GM10266 (cell line): ENCODE measurements around the gene MAGEA4.

ENCODE experiments used
- DNase-seq: peaks from one replicate; pipeline ENCODE4 v3.0.0; 2012; ENCODE audit errors: extremely low spot score
- CTCF ChIP-seq: IDR thresholded peaks from 2 replicates; pipeline ENCODE4 v1.5.1; 2012; ENCODE audit warnings: mild to moderate bottlenecking, low read depth; ENCODE audit not compliant: control insufficient read depth, insufficient read depth; ENCODE audit errors: missing control alignments

The MAGEA4 gene

GRCh38 chrX:151912780-151913179, at the start of gene MAGEA4:
MAGEA4 (plus strand) TSS chrX:151912889; CDS start chrX:151923665, 10,776 bp downstream.
- DNase-seq = no peak

DNA sequence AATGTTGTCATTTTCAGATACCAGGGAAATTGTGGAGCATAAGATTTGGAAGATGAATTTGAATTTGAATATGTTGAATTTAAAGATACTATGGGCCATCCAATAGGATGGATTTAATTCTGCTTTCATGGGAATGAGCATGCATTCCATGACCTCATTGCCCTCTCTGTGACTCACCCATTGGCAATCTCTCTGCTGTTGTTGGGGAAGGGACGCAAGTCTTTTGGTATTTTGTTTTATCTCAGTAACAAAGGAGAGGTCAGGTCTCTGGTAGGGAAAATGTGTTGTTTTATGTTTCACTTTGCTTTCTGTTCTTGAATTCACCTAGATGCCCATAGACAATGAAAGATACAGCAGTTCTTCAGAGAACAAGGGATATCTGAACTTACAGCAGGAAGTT, 42.1 kb upstream of the MAGEA4 start:
- no peak for DNase-seq
- TF ChIP-seq CTCF = no peak

More at GRCh38 chrX:151912780-151913179, at the start of gene MAGEA4:
- TF ChIP-seq CTCF = no peak

GRCh38 chrX:151871244-151871643, 41.4 kb upstream of the MAGEA4 start:
- DNase-seq = no peak
- no peak for TF ChIP-seq CTCF

DNA sequence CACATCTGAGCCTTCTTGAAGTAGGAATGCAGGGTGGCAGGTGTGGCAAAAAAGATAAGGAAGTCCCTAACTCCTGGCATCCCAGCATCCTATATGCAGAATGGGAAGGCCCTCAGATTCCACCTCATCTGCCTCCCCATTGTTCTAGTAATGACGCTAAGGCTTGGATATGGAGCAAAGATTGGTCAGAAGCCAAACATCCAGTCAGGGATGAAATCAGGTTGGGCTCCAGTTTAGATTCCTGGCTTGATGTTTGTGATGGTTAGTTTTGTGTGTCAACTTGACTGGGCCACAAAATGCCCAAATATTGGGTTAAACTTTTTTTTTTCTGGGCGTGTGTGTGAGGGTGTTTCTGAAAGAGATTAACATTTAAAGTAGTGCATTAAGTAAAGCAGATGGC, 39.6 kb upstream of the MAGEA4 start:
- DNase-seq = no peak

DNA sequence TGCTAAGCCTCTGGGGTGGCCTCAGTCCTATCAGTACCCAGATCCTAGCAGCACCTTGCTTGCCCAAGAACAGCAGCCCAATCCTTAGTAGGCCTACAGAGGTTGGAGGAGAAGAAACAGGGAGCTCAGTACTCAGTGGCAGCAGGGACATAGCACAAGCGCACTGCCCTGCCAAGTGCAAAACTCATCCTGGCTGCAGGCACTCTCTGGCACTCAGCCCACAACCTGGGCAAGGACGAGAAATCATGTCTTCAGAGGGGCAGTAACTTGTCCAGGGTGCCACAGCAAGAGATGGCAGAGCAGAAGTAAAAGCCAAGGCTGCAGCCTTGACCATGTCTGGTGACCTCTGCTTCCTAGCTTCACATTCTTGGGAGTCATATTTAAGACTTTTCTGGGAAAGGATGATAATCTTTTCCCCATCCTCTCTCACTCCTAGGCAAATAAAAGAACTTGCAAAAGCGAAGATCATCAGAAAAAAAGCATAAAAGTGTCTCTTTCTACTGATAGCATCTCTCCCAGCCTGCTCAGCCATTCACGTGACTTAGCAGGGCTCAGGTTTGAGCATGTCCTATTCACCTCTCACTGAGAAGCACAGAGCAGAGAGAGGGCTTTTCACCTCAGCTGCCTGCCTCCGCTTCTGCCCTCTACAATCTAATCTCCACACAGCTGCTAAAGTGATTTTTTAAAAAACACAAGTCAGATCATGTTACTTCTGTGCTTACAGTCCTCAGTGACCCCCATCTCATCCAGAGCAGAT, 37.2 kb upstream of the MAGEA4 start:
- no peak for TF ChIP-seq CTCF
- DNase-seq = no peak

More for the DNA sequence above, 39.6 kb upstream of the MAGEA4 start:
- no peak for TF ChIP-seq CTCF

GRCh38 chrX:151878574-151878973, 34.1 kb upstream of the MAGEA4 start:
- no peak for TF ChIP-seq CTCF
- DNase-seq = no peak

GRCh38 chrX:151879856-151880255, 32.8 kb upstream of the MAGEA4 start:
- no peak for TF ChIP-seq CTCF
- DNase-seq = no peak
